GM10847 (cell line): Measurements from ENCODE around the gene SLCO2B1.

Source experiments
- POLR2A ChIP-seq: IDR thresholded peaks from 2 replicates; pipeline ENCODE4 v1.6.1; 2011; ENCODE audit not compliant: insufficient read length; ENCODE audit errors: extremely low read depth

Gene SLCO2B1

GRCh38 chr11:75141166-75141565 lies 9.7 kb upstream of the SLCO2B1 start:
- TF ChIP-seq POLR2A, result no peak

DNA sequence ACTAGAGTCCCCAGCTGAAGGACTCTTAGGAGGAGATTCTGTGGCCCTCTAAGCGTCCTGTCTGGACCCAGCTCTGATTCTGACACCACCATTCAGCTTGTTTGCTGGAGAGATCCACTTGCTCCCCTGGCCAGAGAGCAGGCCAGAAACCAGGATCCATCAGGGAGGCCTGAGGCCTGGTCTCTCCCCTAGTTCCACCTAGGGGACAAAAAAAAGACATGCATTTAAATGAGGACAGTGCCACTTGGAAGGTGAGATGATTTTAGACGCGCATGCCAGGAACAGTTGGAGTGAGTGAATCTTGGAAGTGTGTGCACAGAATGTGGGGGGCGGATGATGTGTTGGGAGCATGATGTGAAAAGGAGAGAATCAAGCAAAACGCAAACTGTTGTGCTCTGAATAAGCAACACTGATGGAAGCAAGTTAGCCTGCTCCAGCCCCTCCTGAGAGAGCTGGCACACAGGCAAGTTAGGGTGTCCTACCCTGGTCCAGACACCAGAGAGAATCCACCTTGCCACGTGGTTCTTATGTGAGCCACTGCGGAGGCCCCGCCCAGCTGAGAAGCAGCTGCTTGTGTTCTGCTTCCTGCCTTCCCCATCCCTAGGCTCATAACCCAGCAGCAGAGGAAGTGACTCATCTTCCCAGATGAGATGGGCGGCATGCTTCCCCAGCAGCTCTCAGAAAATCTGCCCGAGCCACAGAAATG lies 8.0 kb upstream of the SLCO2B1 start:
- TF ChIP-seq POLR2A, result no peak

DNA sequence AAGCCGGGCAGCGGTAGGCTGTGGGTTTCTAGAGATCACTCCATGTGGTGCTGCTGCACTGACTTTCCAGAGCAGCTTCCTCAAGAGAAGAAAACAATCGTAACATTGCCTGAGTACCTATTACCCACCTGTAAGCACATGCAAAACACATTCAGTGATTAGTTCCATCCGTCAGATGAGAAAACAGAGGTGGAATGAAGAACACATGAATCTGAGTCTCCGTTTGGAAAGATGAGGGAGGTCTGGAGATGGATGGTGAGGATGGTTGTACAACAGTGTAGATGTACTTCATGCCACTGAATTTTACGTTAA lies 7.5 kb upstream of the SLCO2B1 start:
- TF ChIP-seq POLR2A, result no peak

DNA sequence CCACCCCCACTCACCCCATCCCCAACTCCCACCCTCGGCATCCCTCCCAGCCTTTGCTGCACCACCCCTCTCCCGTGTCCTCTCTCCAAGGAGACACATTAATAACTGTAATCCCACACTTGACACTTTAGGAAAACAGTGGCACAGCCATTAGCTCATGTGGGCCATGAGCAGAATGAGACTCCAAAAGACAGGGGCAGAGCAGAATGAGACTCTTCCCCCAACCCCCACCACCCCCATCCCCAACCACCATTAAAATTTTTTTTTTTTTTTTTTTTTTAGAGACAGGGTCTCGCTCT lies 6.2 kb upstream of the SLCO2B1 start:
- TF ChIP-seq POLR2A, result no peak

DNA sequence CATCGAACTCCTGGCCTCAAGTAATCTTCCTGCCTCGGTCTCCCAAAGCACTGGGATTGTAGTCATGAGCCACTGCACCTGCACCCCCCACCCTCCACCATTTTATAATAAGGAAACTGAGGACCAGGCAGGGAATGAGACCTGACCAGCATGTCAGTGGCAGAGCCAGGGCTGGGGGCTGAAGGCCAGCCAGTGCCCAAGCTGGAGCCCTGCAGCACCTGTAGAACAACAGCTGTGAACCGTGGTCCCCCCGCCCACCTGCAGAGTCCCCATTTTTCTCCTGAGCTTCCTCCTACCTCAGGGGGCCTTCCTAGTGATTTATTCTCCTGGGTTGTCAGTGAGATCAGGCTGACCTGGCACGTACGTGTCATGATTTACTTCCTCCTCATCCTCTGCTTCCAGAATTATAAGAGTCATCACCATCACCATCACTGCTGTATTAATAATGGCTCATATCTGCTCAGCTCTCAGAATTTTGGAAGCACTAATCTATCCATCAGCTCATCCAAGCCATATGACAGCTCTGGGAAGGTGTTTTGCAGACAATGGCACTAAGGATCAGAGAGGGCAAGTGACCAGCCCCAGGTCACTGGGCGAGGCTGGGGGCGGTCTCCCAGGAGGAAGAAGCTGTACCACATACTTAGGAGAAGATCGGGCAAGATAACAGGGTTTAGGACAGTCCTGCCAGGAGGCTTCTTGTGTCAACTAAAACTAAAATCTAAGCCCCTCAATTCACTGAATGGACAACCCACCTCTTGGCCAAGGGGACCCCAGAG lies 5.5 kb upstream of the SLCO2B1 start:
- TF ChIP-seq POLR2A, result no peak

- no peak for TF ChIP-seq POLR2A
Measured at GRCh38 chr11:75145972-75146519, 4.9 kb upstream of the SLCO2B1 start.

GRCh38 chr11:75146711-75147110 lies 4.2 kb upstream of the SLCO2B1 start:
- TF ChIP-seq POLR2A, result no peak

- no peak for TF ChIP-seq POLR2A
Measured at GRCh38 chr11:75147191-75147874, 3.6 kb upstream of the SLCO2B1 start.

GRCh38 chr11:75147875-75148263 lies 3.0 kb upstream of the SLCO2B1 start:
- no peak for TF ChIP-seq POLR2A

- no peak for TF ChIP-seq POLR2A
Measured at GRCh38 chr11:75148436-75148983, 2.4 kb upstream of the SLCO2B1 start.

GRCh38 chr11:75149766-75150465 lies 991 bp upstream of the SLCO2B1 start:
- no peak for TF ChIP-seq POLR2A

- no peak for TF ChIP-seq POLR2A
Measured at GRCh38 chr11:75151346-75152047, 590 bp downstream of the SLCO2B1 start.

GRCh38 chr11:75152090-75152489 lies 1.2 kb downstream of the SLCO2B1 start:
- TF ChIP-seq POLR2A, result no peak

DNA sequence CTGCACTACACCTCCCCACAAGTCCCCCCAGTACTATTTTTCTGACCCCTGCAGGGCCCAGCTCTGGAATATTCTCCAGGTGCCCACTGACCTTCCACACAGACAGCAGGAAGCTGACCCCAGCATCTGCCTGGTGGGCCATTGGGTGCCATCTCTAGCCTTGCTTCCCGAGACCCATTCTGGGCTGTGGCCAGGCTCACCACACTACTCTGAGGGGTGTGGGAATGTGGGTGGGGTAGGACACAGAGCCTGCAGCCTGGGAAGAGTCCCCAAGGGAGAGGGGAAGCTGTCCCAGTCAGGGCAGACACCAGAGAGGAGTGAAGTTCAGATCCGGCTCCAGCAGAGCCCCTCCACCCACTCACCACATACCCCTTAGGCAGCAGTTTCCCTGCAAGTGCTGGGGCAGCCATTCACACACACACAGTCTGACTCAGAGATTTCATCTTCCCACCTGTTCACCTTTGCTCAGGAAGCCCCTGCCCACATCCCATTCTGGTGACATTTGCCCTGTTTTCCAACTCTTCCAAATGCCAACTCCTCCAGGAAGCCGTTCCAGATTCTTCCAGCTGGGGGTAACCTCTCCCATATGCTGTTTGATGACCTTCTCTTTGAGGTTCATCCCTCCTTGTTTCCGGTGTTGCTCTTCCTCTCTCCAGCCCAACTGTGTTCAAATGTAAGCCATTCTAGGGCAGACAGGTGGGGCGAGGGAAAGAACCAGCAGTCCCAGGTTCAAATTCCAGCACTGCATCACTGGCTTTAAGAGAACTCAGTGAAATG lies 1.9 kb downstream of the SLCO2B1 start:
- TF ChIP-seq POLR2A, result no peak
